Esophagus (tissue), 2 donors: Measurements from ENCODE around the gene TMEM178A. TPM values are rescaled to one million over a fixed set of nuclear protein-coding genes. Genes with fewer than 3 reads are reported as not detected.

ENCODE experiments used
- H3K27ac ChIP-seq, 2 donors: one replicate each; pipeline ENCODE4 v1.5.1; 2013; ENCODE audit warnings: low read depth in 2 of 2, mild to moderate bottlenecking in 2 of 2, inconsistent platforms in 1 of 2, low read length in 1 of 2, moderate library complexity in 1 of 2
- H3K27me3 ChIP-seq, 2 donors: one replicate each; pipeline ENCODE4 v1.6.1; 2013; ENCODE audit warnings: low read length in 2 of 2, control low read depth in 1 of 2, mild to moderate bottlenecking in 1 of 2; ENCODE audit not compliant: insufficient read depth in 2 of 2, control insufficient read depth in 1 of 2
- H3K36me3 ChIP-seq, 2 donors: one replicate each; pipeline ENCODE4 v1.6.1; 2013; ENCODE audit warnings: low read length in 1 of 2; ENCODE audit not compliant: control insufficient read depth in 2 of 2, insufficient read depth in 2 of 2
- H3K4me1 ChIP-seq, 2 donors: one replicate each; pipeline ENCODE4 v1.6.1; 2013; ENCODE audit warnings: low read length in 1 of 2; ENCODE audit not compliant: control insufficient read depth in 2 of 2, insufficient read depth in 2 of 2
- H3K4me3 ChIP-seq, 2 donors: one replicate each; pipeline ENCODE4 v1.5.1; 2013; ENCODE audit warnings: low read length in 2 of 2, mild to moderate bottlenecking in 2 of 2, low read depth in 1 of 2, moderate library complexity in 1 of 2
- H3K9me3 ChIP-seq, 2 donors: one replicate each; pipeline ENCODE4 v1.6.1; 2013; ENCODE audit warnings: mild to moderate bottlenecking in 2 of 2, low read depth in 1 of 2, low read length in 1 of 2, moderate library complexity in 1 of 2; ENCODE audit not compliant: control insufficient read depth in 2 of 2, insufficient read depth in 1 of 2
- WGBS, 2 donors: extraction: QIAGEN DNeasy Blood & Tissue Kit; methylation state at CpG; one replicate each; pipeline ENCODE4 v1.1.7; 2013; 5-methylcytosine and 5-hydroxymethylcytosine counted together
- polyA plus RNA-seq, 2 donors: library from polyadenylated mRNA; stranded (reverse); fragments of 200-250 nt; gene quantifications; one replicate each; pipeline ENCODE4 v1.2.3, GENCODE V29; 2013
- donor health status: healthy with polysubstance abuse.
- donor health status: Bipolar disorder and iron deficiency.

Gene TMEM178A
- polyA plus RNA-seq, 2 donors = 0.53 to 1.1 TPM

GRCh38 chr2:39685126-39685525 lies 19.4 kb downstream of the TMEM178A start:
- Histone ChIP-seq H3K27me3 (no peaks in the 10 kb centered on the region), H3K36me3 (no peaks in the 10 kb centered on the region), H3K4me1 (no peaks in the 10 kb centered on the region), H3K4me3 (no peak overlapping the region), H3K9me3 (peaks cover 0 to 1% of the 10 kb centered on the region in 2 donors), H3K27ac (no peak overlapping the region)
- 94 to 100% methylated on average over 1 of the region's 1 CpG for WGBS, 2 donors

DNA sequence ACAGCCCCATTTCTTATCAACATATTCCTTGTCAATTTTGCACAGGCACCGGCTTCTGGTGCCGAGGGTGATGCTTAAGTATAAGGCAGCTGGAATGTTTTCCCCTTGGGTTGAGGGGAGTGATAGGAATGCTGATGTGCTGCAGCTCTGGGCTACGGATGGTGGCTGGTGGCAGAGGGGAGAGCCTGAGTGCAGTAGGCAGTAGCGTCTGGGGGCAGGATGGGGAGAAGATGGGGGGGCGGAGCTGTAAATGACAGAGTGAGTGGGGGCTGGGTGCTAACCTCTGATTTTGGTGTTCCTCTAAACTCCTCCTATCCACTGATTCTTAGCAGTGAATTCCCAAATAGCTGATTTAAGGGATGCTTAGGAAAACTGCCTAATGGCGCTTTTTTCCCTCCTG lies 20.7 kb downstream of the TMEM178A start:
- H3K4me1 ChIP-seq = no peaks in the 10 kb centered on the region
- no peak overlapping the region for H3K27ac ChIP-seq
- no peaks in the 10 kb centered on the region for H3K36me3 ChIP-seq
- no peak overlapping the region for H3K4me3 ChIP-seq
- H3K9me3 ChIP-seq = peaks cover 0 to 3% of the 10 kb centered on the region in 2 donors
- H3K27me3 ChIP-seq = no peaks in the 10 kb centered on the region
- 87 to 96% methylated on average over 6 of the region's 6 CpGs for WGBS, 2 donors

- H3K27ac ChIP-seq = no peak overlapping the region
- H3K27me3 ChIP-seq = no peaks in the 10 kb centered on the region
- WGBS, 2 donors = 52 to 68% methylated on average over 2 of the region's 2 CpGs
- peaks cover 0 to 3% of the 10 kb centered on the region in 2 donors for H3K9me3 ChIP-seq
- no peaks in the 10 kb centered on the region for H3K4me1 ChIP-seq
- no peaks in the 10 kb centered on the region for H3K36me3 ChIP-seq
- H3K4me3 ChIP-seq = no peak overlapping the region
Measured at GRCh38 chr2:39688181-39688580, 22.5 kb downstream of the TMEM178A start.

DNA sequence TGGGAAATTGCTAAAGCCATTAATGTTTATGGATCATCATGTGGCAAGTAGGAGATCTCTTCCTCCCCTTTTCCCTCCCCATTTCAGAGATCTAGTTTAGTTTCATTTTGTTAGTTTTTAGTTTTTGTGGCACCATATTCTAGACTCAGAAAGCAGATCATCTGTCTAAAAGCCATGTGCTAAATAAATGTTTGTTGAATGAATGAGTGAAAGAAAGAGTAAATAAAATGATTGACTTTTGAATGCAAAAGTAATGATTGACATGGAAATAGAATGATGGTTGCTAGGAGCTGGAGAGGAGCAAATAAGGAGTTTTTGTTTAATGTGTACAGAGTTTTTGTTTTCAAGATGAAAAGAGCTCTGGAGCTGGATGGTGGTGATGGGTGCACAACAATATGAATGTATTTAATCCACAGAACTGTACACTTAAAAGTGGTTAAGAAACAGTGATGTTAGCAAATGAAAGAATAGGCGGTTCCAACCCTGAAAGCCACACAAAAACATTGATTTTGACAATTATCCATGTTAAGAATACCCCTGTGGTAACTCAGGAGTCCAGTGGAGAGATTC lies 23.6 kb downstream of the TMEM178A start:
- no peaks in the 10 kb centered on the region for H3K36me3 ChIP-seq
- WGBS, 2 donors = 83 to 85% methylated on average over 1 of the region's 1 CpG
- H3K4me3 ChIP-seq = no peak overlapping the region
- no peak overlapping the region for H3K27ac ChIP-seq
- no peaks in the 10 kb centered on the region for H3K4me1 ChIP-seq
- H3K27me3 ChIP-seq = no peaks in the 10 kb centered on the region
- H3K9me3 ChIP-seq = peaks cover 0 to 3% of the 10 kb centered on the region in 2 donors

GRCh38 chr2:39689876-39690275 lies 24.2 kb downstream of the TMEM178A start:
- Histone ChIP-seq H3K36me3 (no peaks in the 10 kb centered on the region), H3K4me1 (no peaks in the 10 kb centered on the region)
- 73 to 83% methylated on average over 6 of the region's 6 CpGs for WGBS, 2 donors

GRCh38 chr2:39693245-39693644 lies 27.5 kb downstream of the TMEM178A start:
- Histone ChIP-seq H3K4me3 (no peak overlapping the region), H3K36me3 (no peaks in the 10 kb centered on the region), H3K9me3 (peaks cover 0 to 3% of the 10 kb centered on the region in 2 donors), H3K4me1 (no peaks in the 10 kb centered on the region), H3K27ac (no peak overlapping the region), H3K27me3 (no peaks in the 10 kb centered on the region)
- 88 to 91% methylated on average over 1 of the region's 1 CpG for WGBS, 2 donors

More at GRCh38 chr2:39689876-39690275, 24.2 kb downstream of the TMEM178A start:
- H3K9me3 ChIP-seq = peaks cover 0 to 3% of the 10 kb centered on the region in 2 donors
- no peak overlapping the region for H3K27ac ChIP-seq
- no peaks in the 10 kb centered on the region for H3K27me3 ChIP-seq
- no peak overlapping the region for H3K4me3 ChIP-seq

DNA sequence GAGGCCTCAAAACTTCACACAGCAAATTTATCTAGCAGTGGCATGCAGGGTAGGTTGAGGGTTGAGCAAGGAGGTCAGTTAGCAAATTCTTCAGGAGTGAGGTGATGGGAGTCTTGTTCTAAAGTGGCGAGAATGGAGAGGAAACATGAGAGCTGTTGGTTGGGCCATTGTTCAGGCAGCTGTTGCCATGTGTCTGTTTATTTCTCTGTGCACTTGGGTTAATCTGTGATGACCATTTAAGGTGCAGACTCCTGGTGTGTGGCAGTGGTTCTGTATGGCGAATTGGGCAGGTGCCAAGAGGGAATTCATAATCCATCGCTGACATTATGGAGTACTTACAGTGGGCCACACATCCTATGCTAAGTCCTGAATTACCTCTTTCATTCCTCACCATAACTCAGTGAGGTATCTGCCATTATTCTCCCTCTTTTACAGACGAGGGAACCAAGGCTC lies 30.4 kb downstream of the TMEM178A start:
- 68 to 69% methylated on average over 4 of the region's 4 CpGs for WGBS, 2 donors
- Histone ChIP-seq H3K27me3 (no peaks in the 10 kb centered on the region), H3K4me1 (no peaks in the 10 kb centered on the region), H3K9me3 (no peaks in the 10 kb centered on the region), H3K27ac (no peak overlapping the region), H3K36me3 (no peaks in the 10 kb centered on the region), H3K4me3 (no peak overlapping the region)

DNA sequence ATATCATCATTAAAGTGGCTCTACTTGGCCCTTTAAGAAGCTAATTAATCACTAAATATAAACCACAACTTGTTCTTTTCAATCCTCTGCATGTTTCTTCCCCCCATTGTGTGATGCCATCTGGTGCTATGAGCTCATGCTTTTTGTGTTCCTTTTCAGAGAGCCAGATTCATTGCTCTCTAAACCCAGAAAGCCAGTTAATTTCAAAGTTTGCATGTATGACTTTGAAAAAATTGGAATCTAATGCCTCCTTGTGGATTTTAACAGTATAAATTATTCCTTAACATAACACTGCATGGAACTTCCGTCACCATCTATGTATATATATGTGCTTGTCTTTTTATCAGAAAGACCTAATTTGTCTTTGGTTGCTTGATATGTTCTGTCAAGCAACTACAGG lies 31.1 kb downstream of the TMEM178A start:
- no peak overlapping the region for H3K27ac ChIP-seq
- WGBS, 2 donors = 47 to 52% methylated on average over 1 of the region's 1 CpG

DNA sequence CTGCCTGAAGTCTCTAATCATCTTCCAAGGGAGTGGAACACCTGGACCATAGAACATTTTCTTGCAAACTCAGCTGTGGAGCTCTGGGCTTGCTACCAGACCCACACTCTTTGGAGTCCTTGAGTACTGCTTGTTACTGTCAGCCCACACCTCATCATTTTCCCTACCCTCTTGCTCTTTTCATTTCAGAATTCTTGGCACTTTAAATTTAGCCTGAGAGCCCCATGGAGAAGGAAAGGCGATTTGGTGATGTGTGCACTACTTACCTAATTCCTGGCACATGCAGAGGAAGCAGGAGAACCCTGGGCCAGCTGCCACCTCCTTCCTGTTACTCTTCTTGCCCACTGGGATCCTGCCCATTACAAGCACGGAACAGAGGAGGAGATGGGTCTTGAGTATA lies 31.7 kb downstream of the TMEM178A start:
- WGBS, 2 donors = 29 to 47% methylated on average over 2 of the region's 2 CpGs

More for the DNA sequence above, 31.1 kb downstream of the TMEM178A start:
- Histone ChIP-seq H3K36me3 (no peaks in the 10 kb centered on the region), H3K4me1 (no peaks in the 10 kb centered on the region), H3K9me3 (no peaks in the 10 kb centered on the region), H3K27me3 (no peaks in the 10 kb centered on the region), H3K4me3 (no peak overlapping the region)

DNA sequence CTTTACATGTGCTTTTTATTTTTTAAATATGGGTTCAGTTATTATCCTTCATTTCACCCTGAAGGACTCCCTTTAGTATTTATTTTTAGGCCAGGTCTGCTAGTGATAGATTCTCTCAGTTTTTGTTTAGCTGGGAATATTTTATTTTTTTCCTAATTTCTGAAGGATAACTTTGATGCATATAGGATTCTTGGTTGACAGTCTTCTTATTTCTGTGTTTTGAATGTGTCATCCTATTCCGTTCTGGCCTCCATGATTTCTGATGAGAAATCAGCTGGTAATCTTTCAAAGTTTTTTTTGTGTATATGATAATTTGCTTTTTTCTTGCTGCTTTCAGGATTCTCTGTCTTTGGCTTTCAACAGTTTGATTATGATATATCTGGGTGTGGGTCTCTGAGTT lies 35.4 kb downstream of the TMEM178A start:
- no peak overlapping the region for H3K27ac ChIP-seq
- no peaks in the 10 kb centered on the region for H3K36me3 ChIP-seq
- 92 to 93% methylated on average over 1 of the region's 1 CpG for WGBS, 2 donors
- peaks cover 0 to 3% of the 10 kb centered on the region in 2 donors for H3K4me1 ChIP-seq
- no peaks in the 10 kb centered on the region for H3K9me3 ChIP-seq
- H3K27me3 ChIP-seq = no peaks in the 10 kb centered on the region
- no peak overlapping the region for H3K4me3 ChIP-seq

More for the DNA sequence above, 31.7 kb downstream of the TMEM178A start:
- no peak overlapping the region for H3K4me3 ChIP-seq
- no peaks in the 10 kb centered on the region for H3K9me3 ChIP-seq
- no peaks in the 10 kb centered on the region for H3K36me3 ChIP-seq
- no peak overlapping the region for H3K27ac ChIP-seq
- no peaks in the 10 kb centered on the region for H3K4me1 ChIP-seq
- no peaks in the 10 kb centered on the region for H3K27me3 ChIP-seq
